Head of caudate nucleus (tissue), 42 donors: Measurements from ENCODE around the gene KRTAP10-6.
"Not testable (repeated sequence)": the region's sequence is repeated elsewhere in the genome, so short reads cannot be mapped to it uniquely, and the experiment has no call there.

ENCODE experiments used
- DNase-seq, 42 donors: peaks; one replicate each; pipeline versions ENCODE4 v3.0.0 to v3.0.0-alpha.2; 2020 to 2021; ENCODE audit warnings: mixed read lengths in 7 of 42
- intact Hi-C: fragments of 100-400 bp; cut with DNase I; formaldehyde crosslinking; loops from one replicate; pipeline ENCODE4 v1.15.0; 2022

KRTAP10-6 gene, protein sequence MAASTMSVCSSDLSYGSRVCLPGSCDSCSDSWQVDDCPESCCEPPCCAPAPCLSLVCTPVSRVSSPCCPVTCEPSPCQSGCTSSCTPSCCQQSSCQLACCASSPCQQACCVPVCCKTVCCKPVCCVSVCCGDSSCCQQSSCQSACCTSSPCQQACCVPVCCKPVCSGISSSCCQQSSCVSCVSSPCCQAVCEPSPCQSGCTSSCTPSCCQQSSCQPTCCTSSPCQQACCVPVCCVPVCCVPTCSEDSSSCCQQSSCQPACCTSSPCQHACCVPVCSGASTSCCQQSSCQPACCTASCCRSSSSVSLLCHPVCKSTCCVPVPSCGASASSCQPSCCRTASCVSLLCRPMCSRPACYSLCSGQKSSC

DNA sequence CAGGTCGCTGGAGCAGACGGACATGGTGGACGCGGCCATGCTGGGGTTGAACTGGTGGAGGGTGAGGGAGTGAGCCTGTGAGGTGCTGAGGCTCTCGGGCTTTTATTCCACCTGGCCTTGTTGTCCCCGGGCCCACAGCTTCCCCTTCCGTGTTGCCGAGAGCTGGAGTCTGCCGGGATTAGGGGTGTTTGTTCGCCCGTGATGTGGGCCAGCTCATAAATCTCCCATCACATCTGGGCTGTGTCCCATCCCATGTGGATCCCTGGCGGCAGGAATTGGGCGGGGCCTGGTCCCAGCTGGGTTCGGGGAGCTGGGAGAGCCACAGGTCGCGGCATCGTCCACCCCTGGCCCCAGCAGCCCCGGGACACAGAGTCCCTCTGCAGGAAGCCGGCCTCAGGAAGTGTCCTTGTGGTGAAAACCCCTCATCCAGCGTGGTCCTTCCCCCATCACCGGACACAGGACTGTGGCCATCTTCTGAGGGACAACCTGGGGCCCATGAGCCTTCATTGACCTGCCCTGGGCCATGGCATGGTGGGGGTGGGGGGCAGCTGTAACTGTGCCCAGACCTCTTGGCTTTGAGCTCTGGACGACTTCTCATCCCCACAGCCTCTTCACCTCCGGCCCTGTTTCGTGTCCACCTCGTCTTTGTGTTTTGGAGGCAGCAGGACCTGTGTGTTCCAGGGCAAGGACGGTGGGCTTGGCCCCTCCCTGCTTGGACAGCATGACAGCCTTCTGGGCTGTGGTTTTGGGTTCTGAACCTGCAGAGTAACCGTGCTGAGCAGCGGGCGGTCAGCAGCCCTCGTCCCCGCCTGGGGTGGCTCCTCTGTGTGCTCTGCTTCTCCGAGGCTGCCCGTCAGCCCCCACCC, at the start of gene KRTAP10-6:
Gene KRTAP10-6, minus strand, starts transcription at position 60 of the 866 bp plus-strand sequence. Its CDS starts 21 bp downstream, at position 39.
- no peak for DNase-seq
- intact Hi-C loops: no loop called here

DNA sequence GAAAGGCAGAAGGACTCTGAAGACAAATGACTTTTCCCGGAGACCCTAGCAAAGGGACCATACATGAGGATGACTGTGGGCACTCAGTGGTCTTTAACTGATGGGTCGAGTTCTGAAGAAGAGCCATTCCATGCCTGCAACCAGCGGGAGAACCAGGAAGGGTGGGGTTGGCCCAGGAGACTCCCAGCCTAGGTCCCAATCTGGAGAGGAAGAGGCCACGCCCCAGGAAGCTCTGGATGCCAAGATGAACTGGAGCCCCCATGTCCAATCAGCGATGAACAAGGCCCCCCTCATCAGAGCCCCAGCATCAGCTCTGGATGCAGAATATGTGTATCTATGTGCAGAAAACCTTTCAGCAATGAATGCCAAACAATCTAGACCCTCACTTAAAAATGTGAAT, 48.5 kb upstream of the KRTAP10-6 start:
- no peak for DNase-seq

DNA sequence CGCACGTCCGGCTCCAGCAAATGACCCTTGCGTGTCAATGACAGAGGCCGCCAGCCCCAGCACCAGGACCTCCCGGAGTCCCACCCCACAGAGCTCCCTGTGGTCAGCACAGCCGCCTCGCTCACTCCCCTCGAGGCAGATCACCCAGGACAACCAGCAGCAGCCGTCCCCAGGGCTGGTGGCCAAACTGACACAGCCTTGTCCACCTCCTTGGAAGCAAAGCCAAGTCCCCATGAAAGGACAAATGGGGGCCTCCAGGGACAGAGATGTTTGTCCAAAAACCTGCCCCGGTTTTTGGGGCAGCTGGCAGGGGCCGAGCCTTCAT, 47.0 kb upstream of the KRTAP10-6 start:
- intact Hi-C loops: no loop called here
- no peak for DNase-seq

More for the DNA sequence above, 48.5 kb upstream of the KRTAP10-6 start:
- intact Hi-C loops: no loop called here

DNA sequence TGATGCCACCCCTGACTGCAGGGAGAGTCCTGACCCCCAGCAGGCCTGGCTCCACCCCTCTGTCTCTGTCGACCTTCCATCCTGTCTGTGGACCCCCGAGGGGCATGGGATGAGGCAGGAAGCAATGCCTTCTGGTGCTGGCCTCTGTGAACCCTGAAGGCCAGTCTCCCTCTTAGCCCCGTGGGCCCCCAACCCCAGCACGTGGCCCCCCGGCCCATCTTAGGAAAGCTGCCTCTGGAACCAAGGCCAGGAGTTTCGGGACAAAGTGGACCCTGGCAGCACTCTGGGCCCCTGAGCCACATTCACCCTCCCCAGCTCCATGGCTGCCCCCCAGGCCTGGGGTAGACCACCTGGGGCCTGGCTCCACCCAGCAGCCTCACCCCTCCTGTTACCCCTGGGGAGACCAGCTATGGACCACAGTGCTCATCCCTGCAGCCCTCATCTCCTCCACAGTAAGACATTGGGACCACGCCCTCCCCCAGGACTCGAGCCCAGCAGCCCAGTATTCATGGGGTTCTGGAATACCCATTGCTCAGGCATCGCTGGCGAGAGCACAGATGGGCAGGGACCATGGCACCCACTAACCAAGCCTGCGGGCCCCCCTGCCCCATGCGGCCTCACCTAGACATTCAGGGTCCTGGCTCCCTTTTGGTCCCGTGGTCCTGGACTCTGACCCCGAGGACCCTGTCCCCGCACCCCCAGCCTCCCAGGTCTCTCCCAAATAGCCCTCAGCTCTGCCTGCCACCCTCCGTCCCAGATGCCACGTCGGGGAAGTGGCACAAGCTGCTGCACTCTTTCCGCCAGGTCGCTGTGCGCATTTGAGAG, 46.4 kb upstream of the KRTAP10-6 start:
- intact Hi-C loops: not testable (repeated sequence)

DNA sequence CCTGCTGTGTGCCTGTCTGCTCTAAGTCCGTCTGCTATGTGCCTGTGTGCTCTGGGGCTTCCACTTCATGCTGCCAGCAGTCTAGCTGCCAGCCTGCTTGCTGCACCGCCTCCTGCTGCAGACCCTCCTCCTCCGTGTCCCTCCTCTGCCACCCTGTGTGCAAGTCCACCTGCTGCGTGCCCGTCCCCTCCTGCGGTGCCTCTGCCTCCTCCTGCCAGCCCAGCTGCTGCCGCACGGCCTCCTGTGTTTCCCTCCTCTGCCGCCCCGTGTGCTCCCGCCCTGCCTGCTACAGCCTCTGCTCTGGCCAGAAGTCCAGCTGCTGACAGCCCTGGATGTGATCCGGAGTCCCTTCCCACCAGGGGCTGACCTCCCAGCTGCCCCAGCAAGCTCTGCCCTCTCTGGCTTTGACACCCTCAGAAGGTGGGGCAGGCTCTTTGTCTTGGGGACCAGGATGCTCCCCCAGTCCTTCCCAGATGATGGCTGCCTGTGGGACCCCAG, 45.6 kb upstream of the KRTAP10-6 start:
- DNase-seq, intact Hi-C loops: not testable (repeated sequence)

More for the DNA sequence above, 46.4 kb upstream of the KRTAP10-6 start:
- not testable (repeated sequence) for DNase-seq

DNA sequence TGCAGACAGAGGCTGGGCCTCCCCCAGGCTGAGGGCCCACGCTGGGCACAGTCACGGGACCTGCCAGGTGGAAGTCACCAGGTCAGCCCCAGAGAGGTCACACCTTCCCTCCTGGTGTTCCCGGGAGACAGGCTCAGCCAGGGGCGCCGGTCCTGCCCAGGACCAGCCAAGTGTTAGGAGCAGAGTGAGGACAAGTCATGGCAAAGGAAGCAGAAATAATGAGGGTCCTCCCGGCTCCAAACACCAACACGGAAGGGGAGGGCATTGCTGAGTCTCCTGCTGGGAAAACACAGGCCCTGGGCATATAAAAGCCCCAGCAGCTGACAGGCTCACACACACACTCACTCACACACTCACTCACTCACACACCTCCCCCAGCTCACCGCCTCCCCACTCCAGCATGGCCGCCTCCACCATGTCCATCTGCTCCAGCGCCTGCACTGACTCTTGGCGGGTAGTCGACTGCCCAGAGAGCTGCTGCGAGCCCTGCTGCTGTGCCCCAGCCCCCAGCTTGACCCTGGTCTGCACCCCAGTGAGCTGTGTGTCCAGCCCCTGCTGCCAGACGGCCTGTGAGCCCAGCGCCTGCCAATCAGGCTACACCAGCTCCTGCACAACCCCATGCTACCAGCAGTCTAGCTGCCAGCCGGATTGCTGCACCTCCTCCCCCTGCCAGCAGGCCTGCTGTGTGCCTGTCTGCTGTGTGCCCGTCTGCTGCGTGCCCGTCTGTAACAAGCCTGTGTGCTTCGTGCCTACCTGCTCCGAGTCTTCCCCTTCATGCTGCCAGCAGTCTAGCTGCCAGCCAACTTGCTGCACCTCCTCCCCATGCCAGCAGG, 44.9 kb upstream of the KRTAP10-6 start, which contains the start of gene KRTAP10-10:
Gene KRTAP10-10, plus strand, starts transcription at position 339 of the 833 bp plus-strand sequence. Its CDS starts 62 bp downstream, at position 401.
- intact Hi-C loops: no loop called here
- no peak for DNase-seq

DNA sequence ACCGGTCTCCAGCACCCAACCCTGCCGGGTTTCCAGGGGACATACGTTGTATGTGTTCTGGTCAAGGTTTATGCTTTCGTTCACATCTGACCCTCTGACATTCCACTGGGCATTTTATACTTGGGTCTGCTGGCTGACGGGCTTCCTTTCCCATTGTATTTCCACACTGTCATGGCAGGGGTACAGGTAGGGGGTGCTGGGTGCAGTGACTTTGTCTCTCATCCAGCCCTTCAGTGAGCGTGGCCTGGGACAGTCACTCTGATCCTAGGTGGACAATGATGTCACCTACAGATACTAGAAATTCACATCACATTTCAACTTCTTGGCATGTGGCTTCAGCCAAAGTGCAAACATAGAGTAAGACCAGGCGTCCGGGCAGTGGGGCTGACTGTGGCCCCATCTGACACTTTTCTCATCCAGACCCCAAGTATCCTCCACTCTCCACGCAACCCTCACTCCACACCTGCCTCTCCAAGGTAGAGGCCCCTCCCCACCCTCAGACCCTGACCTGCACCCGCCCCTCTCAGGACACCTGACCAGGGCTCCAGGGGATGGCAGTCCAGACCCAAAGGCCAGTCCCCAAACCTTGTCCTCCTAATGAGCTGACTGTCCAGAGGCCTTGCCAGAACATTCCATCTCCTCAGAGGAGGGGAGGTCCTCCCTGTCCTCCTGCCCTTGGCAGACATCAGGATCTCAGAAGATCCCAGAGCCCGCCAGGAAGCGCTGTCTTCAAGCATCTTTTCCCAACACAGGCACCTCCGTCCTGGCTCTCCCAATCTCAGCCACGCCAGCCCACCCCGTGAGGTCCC, 44.1 kb upstream of the KRTAP10-6 start:
- intact Hi-C loops: no loop called here
- DNase-seq: no peak

DNA sequence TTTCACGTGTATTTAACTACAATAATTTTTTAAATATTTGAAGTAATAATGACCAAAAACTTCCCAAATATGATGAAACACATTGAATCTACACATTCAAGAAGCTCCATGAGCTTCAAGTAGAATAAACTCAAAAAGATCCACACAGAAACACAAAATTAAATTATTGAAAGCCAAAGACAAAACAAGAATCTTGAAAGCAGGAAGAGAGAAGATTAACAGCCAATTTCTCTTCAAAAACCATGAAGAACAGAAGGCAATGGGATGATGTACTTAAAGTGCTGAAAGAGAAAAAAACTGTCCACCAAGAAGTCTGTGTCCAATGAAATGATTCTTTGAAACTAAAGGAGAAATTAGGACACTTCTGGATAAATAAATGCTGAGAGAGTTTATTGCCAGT, 39.8 kb upstream of the KRTAP10-6 start:
- no peak for DNase-seq
- intact Hi-C loops: no loop called here

DNA sequence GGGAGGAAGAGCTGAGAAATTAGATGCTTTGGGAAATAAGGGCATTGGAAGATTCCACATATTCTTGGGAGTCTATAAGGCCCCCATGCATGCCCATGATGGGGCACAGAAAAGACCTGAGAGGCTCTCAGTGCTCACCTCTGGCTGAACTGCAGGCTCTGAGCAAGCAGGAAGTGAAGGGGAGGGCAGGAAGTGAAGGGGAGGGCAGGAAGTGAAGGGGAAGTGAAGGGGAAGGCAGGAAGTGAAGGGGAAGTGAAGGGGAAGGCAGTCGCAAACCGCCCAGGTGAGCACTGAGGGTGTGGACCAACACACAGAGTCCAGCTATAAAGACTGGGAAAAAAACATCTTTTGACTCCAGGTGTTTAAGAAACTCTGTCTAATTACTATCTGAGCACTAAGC, 38.1 kb upstream of the KRTAP10-6 start:
- intact Hi-C loops: no loop called here
- no peak for DNase-seq

DNA sequence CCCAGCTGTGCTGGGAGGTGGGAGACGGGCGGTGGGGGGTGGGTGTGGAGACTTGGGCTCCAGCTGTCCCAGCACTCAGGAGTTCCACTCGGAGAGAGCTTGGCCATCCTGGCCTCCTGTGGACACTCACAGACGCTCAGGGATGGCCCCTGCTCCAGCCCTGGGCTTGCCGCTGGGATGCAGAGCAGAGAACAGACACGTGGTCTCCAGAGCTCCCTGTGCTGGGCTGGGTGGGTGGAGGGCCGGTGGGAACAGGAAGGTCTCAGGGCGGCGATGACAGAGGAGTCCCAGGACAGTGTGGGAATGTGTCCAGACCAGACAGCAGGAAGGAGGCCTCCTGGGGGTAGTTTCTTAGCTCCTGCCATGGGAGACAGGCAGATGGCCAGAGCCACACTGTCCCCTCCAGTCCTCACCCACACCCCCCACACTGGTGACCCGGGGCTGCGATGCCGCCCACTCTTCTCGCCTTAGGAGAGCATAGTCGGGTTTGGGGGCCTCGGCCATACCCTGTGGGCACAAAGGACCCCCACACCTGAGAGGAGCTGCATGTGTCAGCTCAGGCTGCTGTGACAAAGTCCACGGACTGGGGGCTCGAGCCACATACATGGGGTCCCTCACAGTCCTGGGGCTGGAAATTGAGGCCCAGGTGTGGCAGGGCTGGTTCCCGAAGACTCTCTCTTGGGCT, 36.5 kb upstream of the KRTAP10-6 start:
- DNase-seq: no peak
- intact Hi-C loops: no loop called here

DNA sequence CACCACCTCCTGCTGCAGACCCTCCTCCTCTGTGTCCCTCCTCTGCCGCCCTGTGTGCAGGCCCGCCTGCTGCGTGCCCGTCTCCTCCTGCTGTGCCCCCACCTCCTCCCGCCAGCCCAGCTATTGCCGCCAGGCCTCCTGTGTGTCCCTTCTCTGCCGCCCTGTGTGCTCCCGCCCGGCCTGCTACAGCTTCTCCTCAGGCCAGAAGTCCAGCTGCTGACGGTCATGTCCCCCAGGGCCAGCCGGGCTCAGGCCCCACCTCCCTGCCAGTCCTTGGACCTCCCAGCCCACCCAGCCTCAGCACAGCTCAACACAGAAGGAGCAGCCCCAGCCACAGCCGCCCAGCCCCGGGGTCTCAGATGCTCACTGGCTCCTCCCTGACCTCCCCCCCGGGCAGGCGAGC, 35.5 kb upstream of the KRTAP10-6 start:
- intact Hi-C loops, DNase-seq: not testable (repeated sequence)

DNA sequence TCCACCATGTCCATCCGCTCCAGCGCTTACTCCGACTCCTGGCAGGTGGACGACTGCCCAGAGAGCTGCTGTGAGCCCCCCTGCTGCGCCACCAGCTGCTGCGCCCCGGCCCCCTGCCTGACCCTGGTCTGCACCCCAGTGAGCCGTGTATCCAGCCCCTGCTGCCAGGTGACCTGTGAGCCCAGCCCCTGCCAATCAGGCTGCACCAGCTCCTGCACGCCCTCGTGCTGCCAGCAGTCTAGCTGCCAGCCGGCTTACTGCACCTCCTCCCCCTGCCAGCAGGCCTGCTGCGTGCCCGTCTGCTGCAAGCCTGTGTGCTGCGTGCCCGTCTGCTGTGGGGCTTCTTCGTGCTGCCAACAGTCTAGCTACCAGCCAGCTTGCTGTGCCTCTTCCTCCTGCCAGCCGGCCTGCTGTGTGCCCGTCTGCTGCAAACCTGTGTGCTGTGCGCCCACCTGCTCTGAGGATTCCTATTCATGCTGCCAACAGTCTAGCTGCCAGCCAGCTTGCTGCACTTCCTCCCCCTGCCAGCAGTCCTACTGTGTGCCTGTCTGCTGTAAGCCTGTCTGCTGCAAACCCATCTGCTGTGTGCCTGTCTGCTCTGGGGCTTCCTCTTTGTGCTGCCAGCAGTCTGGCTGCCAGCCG, 35.0 kb upstream of the KRTAP10-6 start:
- intact Hi-C loops, DNase-seq: not testable (repeated sequence)

DNA sequence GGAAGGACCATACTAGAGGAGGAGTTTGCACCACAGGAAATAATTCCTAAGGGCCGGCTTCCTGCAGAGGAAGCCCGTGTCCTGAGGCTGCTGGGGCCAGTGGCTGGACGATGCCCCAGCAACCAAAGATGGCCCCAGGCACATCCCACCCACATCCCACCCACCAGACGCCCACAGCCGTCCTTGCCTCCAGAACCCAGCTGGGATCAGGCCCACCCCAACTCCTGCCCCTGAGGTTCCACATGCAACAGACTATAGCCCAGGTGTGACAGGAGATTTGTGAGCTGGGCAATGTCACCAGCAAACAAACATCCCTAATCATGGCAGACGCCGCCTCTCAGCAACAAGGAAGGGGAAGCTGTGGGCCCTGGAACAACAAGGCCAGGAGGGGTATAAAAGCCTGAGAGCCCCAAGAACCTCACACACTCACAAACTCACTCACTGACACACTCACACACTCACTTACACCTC, 34.4 kb upstream of the KRTAP10-6 start, which contains the start of gene KRTAP10-9:
Gene KRTAP10-9, plus strand, starts transcription at position 421 of the 471 bp plus-strand sequence. CDS start 79 bp downstream, outside the sequence.
- intact Hi-C loops: no loop called here
- DNase-seq: no peak

DNA sequence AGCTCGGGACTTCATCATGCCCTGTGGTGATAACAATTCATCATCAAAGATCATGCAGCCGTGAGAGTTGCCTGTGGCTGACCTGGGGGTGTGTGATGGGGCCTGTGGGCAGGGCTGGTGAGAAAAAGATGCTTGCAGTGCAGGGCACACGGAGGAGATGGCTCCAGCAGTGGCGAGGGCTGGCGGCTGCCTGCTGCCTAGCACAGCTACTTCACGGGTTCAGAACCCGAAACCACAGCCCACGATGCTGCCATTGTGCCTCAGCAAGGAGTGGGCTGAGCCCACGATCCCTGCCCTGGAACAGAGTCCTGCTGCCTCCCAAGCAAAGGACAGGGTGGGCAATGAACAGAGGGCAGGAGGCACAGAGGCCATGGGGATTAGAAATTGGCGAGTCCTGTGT, 34.0 kb upstream of the KRTAP10-6 start:
- DNase-seq: no peak
- intact Hi-C loops: no loop called here

DNA sequence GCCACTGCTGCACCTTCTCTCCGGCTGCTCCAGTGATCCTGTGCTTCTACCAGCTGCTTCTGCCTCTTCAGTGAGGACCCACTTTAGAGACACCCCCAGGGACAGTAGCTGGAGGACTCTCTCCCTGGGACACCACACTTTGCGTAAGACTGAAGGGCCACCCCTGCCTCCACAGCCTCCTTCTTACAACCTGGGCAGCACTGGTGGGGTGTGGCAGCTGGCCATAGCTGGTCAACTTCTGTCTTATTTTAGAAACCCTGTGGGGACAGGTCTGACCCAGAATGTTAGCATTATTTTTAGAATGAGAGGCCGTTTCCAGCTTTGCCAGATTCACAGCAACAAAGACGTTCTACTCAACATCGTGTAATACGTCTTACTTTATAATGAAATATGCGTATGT, 33.5 kb upstream of the KRTAP10-6 start:
- DNase-seq: no peak
- intact Hi-C loops: no loop called here

DNA sequence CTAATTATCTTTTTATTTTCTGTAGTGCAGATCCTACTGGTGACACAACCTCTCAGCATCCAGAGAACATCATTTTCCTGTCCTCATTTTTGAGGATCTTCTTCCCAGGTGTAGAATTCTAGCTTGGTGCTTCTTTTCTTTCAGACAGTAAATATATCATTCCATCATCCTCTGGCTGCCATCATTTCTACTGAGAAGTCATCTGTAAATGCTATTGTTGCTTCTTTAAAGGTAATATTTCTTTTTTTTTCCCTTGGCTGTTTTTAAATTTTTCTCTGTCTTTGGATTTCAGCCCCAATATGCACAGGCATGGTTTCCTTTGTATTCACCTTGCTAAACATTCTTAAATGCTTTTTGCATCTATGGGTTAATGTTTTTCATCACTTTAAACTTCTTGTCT, 31.3 kb upstream of the KRTAP10-6 start:
- intact Hi-C loops: no loop called here
- DNase-seq: no peak
